HG03280 (cell line): ENCODE data around the gene HRH1.
"Not testable (repeated sequence)": the region's sequence is repeated elsewhere in the genome, so short reads cannot be mapped to it uniquely, and the experiment has no call there.

Experiments used
- ATAC-seq: cut with Tn5 transposase; IDR thresholded peaks from one replicate; pipeline ENCODE4 v1.9.1; 2021; ENCODE audit warnings: mild to moderate bottlenecking, moderate library complexity; ENCODE audit not compliant: unreplicated experiment

The HRH1 gene

DNA sequence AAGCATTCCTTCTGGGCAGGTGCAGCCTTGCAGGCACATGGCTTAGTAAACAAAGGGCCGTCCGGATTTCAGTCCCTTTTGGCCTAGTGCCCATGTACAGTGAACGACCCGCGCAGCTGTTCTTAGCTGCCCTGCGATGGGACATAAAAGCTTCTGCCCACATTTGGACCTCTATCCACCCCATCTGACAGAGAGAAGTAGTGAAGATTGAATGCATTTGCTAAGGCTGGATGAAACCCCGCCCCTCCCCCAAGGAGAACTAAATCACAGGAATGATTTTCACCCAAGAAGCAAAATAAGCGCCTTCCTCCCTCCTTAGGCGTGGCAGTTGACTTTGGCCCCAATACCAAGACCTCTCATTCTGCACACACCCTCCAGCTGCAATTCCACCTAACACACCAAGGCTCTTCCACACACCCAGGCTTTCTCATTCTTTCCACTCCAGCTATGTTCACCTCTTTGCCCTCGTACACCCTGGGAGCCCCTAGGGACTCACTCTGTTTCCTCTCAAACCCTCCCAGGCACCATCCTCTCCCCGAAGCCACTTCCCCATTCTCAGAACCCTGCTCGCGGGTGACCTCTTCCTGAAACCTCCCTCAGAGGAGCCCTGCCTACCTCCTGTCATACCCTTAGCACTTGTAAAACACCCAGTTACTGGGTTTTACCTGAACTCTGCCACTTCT, 14.1 kb upstream of the HRH1 start:
- ATAC-seq = peak; percentile 71

GRCh38 chr3:11140713-11141104, 13.6 kb upstream of the HRH1 start:
- ATAC-seq = peak; percentile 15

GRCh38 chr3:11143476-11143875, 10.8 kb upstream of the HRH1 start:
- no peak for ATAC-seq

DNA sequence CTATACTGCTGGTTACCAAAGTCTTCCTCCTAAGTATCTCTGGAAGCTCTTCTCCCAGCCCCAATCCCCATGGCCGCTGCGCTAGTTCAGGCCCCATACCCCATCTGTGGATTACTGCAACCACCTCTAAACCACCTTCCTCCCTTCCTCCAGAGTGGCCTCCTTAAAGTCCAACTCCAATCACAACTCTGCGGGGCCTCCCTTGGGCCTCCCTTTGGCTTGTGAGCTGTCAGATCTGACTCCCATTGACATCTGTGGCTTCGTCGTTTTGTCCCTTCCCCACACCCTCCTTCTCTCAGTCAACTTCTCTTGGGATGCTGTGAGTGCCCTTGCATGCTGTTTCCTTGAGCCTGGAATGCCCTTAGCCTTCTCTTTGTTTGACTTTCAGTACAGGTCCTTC, 9.3 kb upstream of the HRH1 start:
- ATAC-seq = no peak

DNA sequence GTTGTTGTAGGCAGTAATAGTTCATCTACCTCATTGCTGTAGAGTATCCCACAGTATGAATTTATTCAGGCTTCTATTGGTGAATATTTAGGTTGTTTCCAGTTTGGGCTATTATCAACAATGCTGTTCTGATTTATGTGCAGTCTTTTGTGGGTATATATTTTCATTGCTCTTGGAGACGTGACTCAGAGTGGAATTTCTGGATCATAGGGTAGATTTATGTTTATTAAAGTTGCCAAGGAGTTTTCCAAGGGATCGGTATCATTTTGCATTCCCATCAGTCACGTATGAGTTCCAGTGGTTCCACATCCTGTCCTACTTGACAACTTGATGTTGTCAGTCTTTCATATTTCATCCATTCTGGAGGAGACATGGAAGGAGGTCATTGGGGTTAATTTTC, 8.4 kb upstream of the HRH1 start:
- ATAC-seq = no peak

DNA sequence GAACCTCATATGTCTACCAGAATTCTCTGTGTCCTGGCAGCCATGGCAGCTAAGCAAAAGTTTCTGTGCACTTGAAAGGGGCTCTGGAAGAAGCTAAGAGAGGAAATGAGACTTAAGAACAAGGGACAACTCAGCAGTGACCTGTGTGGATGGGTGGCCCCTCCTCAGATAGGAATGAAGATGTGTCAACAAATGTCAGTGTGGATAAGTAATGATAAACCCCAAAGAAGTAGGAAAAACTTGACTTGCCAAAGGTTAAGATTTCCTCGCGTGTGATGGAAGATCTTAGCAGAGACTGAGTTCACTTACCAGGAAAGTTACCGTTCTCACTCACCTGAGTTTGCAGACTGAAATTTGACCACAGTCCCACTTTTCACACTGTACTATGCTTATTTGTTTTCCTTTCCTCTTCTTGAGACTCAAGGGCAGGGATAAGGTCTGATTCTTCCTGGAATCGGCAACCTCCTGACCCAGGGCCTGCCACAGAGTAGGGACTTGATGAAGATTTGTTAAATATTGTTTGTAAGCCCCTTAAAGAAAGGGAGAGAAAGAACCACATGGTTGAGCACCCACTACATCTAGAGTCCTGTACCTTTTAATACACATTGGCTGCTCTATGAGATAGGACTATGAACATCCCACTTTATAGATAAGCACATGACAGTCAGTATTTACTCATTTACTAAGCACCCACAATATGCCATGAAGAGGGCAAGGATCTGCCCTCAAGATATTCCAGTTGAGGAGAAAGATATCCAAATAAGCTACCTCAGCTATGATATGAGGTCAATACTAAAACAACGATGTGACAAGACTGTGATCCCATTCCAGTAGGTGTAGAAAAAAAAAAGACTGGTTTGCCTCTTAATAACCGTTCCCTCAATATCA, 7.3 kb upstream of the HRH1 start:
- ATAC-seq = no peak

- ATAC-seq = no peak
Observed at GRCh38 chr3:11150256-11150655, 4.0 kb upstream of the HRH1 start.

DNA sequence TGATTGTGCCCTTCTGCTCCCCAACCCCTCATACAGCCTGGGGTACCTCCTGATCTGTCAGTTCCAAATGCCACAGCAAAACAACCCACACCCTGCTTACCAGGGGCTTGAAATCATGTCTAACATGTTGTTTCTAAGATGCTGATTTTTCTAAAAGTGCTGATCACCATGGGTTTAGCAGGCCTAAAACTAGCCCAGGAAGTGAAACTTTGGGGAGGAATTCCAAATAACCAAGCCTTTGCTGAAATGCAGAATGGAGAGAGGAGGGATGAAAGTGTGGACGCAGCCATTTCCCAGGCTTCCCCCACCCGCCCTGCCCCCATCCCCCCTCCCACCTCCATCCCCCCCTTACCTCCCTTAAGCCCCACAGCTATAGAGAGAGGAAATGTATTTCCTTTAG, 2.0 kb upstream of the HRH1 start:
- ATAC-seq = no peak

DNA sequence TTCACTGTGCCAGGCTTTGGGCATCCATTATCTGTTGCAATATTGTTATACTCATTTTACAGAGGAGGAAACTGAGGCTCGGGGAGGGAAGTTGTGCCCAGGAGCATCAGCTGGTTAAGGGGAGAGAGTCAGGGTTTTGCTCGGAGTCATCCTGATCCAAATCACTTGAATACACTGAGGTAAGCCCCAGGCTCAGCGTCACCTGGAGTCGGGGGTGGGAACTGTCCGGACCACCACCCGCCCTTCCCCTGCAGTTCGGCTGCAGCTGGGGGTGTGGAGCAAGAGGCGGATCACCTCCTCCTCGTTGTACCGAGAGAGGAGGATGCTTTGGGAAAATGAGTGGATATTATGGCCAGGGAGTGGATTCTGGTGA, 646 bp downstream of the HRH1 start:
- no peak for ATAC-seq

- ATAC-seq = no peak
Observed at GRCh38 chr3:11155341-11156025, 1.2 kb downstream of the HRH1 start.

DNA sequence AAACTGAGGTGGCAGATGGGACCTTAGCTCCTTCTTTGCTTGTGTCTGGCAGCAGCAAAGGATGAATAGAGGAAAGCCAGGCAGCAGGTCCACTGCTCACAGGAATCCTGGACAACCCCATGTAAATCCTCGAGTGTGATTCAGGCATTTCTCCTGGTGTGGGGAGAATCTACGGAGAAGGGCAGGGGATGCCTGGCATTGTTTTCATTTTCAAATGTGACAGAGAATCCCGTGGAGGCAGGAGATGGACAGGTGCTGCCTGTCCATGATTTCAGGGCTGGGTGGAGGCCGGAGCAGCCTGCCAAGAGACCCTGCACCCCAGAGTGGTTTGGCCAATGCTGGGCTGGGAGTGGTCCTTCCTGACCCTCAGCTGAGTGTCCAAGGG, 1.7 kb downstream of the HRH1 start:
- no peak for ATAC-seq

DNA sequence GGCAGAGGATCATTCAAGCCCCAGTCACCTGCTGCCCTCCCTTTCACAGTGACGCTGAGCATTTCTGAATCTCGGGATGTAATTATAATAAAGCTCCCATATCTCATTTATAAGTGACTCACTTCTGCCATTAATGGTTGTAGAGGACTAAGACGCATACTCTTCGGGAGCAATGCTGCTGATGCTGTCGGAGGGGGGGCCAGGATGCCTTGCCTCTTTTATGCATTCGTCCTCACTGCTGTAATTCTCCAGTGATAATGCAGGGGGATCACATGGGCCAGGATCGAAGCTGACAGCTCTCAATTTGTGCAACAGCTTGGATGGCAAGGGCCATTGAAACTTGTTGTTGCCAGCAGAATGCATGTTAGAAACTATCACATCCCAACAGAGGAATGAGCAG, 3.1 kb downstream of the HRH1 start:
- ATAC-seq = no peak

- ATAC-seq = no peak
Observed at GRCh38 chr3:11159421-11159904, 5.2 kb downstream of the HRH1 start.

DNA sequence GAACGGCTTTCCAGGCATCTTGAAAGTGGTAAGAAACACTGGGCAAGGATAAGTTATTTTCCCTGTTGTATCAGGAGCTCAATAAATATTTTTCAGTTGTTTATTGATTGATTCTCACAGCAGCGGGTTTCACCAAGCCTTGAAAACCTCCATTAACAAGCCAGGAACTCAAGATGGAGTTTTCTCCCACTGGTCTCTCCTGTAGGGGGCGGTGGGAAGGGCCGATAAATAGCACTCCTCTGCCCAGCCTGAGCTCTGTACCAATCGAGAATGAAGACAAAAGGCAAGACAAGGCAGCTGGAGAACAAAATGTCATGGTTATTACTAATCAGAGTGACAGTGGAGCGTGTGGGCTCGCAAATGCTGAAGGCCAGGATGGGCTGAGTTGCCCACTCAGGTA, 7.4 kb downstream of the HRH1 start:
- ATAC-seq = no peak

GRCh38 chr3:11162401-11163345, 8.4 kb downstream of the HRH1 start:
- ATAC-seq = no peak

DNA sequence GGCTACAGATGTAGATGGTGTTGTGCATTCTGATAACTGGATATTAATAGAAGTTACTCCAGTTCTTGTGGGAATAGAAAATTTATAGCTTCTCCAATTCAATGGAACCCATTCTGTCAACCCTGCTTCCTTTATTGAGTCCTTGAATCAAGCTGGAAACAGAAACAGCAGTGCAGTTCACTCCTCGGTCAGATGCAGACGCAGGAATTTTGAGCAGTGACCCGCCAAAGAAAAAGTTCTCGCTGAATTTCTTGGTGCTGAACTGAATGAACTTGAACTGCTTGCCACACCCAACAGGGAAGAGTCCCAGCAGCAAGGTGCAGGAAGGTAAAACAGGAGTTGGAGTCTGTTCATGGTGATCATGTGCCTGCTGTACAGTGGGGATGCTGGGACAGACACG, 10.3 kb downstream of the HRH1 start:
- ATAC-seq = no peak

- ATAC-seq = no peak
Observed at GRCh38 chr3:11165476-11165875, 11.2 kb downstream of the HRH1 start.

DNA sequence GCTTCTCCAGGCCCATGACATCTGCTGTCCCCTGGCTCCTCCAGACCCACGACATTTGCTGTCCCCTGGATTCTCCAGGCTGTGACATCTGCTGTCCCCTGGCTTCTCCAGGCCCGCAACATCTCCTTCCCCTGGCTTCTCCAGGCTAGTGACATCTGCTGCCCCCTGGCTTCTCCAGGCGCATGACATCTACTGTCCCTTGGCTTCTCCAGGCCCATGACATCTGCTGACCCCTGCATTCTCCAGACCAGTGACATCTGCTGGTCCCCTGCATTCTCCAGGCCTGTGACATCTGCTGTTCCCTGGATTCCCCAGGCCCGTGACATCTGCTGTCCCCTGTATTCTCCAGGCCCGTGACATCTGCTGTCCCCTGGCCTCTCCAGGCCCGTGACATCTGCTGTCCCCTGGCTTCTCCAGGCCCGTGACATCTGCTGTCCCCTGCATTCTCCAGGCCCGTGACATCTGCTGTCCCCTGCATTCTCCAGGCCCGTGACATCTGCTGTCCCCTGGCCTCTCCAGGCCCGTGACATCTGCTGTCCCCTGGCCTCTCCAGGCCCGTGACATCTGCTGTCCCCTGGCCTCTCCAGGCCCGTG, 12.6 kb downstream of the HRH1 start:
- not testable (repeated sequence) for ATAC-seq

DNA sequence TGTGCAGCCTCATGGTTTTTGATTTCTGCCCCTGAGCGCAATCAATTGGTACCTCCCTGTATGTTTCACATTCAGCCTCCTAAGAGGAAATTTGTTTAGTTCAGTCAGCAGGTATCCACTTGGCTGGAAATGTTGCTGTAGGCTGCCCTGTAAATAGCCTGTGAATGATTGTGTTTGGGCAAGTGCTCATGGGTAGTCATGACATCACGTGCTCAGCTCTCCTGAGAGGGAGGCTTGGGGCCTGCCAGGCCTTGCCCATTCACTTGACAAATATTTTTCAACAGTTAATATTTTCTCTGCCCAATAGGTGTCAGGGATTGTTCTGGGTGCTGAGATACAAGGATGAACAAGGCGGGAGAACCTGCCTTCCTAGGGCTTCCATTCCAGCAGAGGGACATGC, 13.3 kb downstream of the HRH1 start:
- ATAC-seq = no peak

GRCh38 chr3:11168406-11168805, 14.1 kb downstream of the HRH1 start:
- ATAC-seq = no peak
